HepG2 (cell line): ENCODE results near the gene NUDT7. TPM values are rescaled to one million over a fixed set of nuclear protein-coding genes. Genes with fewer than 3 reads are reported as not detected.

Source experiments
- HDAC1 ChIP-seq: sonication (generic); formaldehyde crosslinking; IDR thresholded peaks from 2 replicates; pipeline ENCODE4 v1.5.1; 2020; ENCODE audit warnings: mild to moderate bottlenecking, missing genetic modification reagents
- HNRNPLL ChIP-seq: fragments of 200-400 bp; formaldehyde crosslinking; IDR thresholded peaks from 2 replicates; pipeline ENCODE4 v1.6.1; 2017; ENCODE audit warnings: mild to moderate bottlenecking, low read depth, low read length; ENCODE audit not compliant: poor library complexity, severe bottlenecking
- MIER2 ChIP-seq: IDR thresholded peaks from 2 replicates; pipeline ENCODE4 v1.6.1; 2016; ENCODE audit warnings: missing biosample characterization, missing genetic modification reagents
- NBN ChIP-seq: fragments of 450-650 bp; conservative IDR thresholded peaks from 2 replicates; pipeline ENCODE4 v1.6.1; 2017
- SIX4 ChIP-seq: sonication (generic); formaldehyde crosslinking; IDR thresholded peaks from 2 replicates; pipeline ENCODE4 v1.4.0; 2020; ENCODE audit warnings: missing genetic modification reagents
- SPEN ChIP-seq: sonication (generic); formaldehyde crosslinking; IDR thresholded peaks from 2 replicates; pipeline ENCODE4 v1.5.1; 2020; ENCODE audit warnings: low read depth, mild to moderate bottlenecking, missing genetic modification reagents
- THAP11 ChIP-seq: IDR thresholded peaks from 2 replicates; pipeline ENCODE4 v1.6.1; 2016; ENCODE audit warnings: missing biosample characterization, missing genetic modification reagents
- TOE1 ChIP-seq: sonication (generic); formaldehyde crosslinking; IDR thresholded peaks from 2 replicates; pipeline ENCODE4 v1.4.0; 2020; ENCODE audit warnings: mild to moderate bottlenecking, missing genetic modification reagents
- ZBTB34 ChIP-seq: sonication (generic); formaldehyde crosslinking; IDR thresholded peaks from 2 replicates; pipeline ENCODE4 v1.8.0; 2022; ENCODE audit warnings: mild to moderate bottlenecking, missing genetic modification reagents
- ZKSCAN8 ChIP-seq: IDR thresholded peaks from 2 replicates; pipeline ENCODE4 v1.6.1; 2016; ENCODE audit warnings: borderline replicate concordance, missing genetic modification reagents, missing compliant biosample characterization
- ZNF17 ChIP-seq: sonication (generic); formaldehyde crosslinking; IDR thresholded peaks from 2 replicates; pipeline ENCODE4 v1.5.0; 2020; ENCODE audit warnings: mild to moderate bottlenecking, missing genetic modification reagents
- ZNF24 ChIP-seq: fragments of 450-650 bp; IDR thresholded peaks from 2 replicates; pipeline ENCODE4 v1.6.1; 2017; ENCODE audit warnings: antibody characterized with exemption, mild to moderate bottlenecking
- ZNF33A ChIP-seq: sonication (generic); formaldehyde crosslinking; IDR thresholded peaks from 2 replicates; pipeline ENCODE4 v1.5.1; 2020; ENCODE audit warnings: missing genetic modification reagents, mild to moderate bottlenecking, moderate library complexity, borderline replicate concordance
- ZNF33B ChIP-seq: sonication (generic); formaldehyde crosslinking; IDR thresholded peaks from 2 replicates; pipeline ENCODE4 v1.5.1; 2020; ENCODE audit warnings: mild to moderate bottlenecking, missing genetic modification reagents
- ZNF383 ChIP-seq: sonication (generic); formaldehyde crosslinking; IDR thresholded peaks from 2 replicates; pipeline ENCODE4 v1.4.0; 2020; ENCODE audit warnings: missing genetic modification reagents, mild to moderate bottlenecking, borderline replicate concordance
- ZNF407 ChIP-seq: sonication (generic); formaldehyde crosslinking; IDR thresholded peaks from one replicate; pipeline ENCODE4 v1.5.1; 2020; ENCODE audit warnings: mild to moderate bottlenecking, missing genetic modification reagents; ENCODE audit errors: not compliant biosample characterization
- ZNF564 ChIP-seq: sonication (generic); formaldehyde crosslinking; IDR thresholded peaks from 2 replicates; pipeline ENCODE4 v1.8.1; 2023; ENCODE audit warnings: mild to moderate bottlenecking, missing genetic modification reagents
- ZNF576 ChIP-seq: sonication (generic); formaldehyde crosslinking; IDR thresholded peaks from 2 replicates; pipeline ENCODE4 v1.4.0; 2020; ENCODE audit warnings: mild to moderate bottlenecking, missing genetic modification reagents
- ZNF605 ChIP-seq: sonication (generic); formaldehyde crosslinking; IDR thresholded peaks from 2 replicates; pipeline ENCODE4 v1.8.0; 2022; ENCODE audit warnings: mild to moderate bottlenecking, missing genetic modification reagents
- ZNF691 ChIP-seq: sonication (generic); formaldehyde crosslinking; IDR thresholded peaks from 2 replicates; pipeline ENCODE4 v1.4.0; 2020; ENCODE audit warnings: missing genetic modification reagents, low read depth, mild to moderate bottlenecking, borderline replicate concordance
- ZNF747 ChIP-seq: sonication (generic); formaldehyde crosslinking; IDR thresholded peaks from 2 replicates; pipeline ENCODE4 v1.8.1; 2023; ENCODE audit warnings: missing genetic modification reagents, mild to moderate bottlenecking, borderline replicate concordance
- ZNF768 ChIP-seq: sonication (generic); formaldehyde crosslinking; IDR thresholded peaks from 2 replicates; pipeline ENCODE4 v1.4.0; 2020; ENCODE audit warnings: missing genetic modification reagents
- polyA plus RNA-seq, 8 experiments: library from polyadenylated mRNA; depleted of rRNA in 3 of 8; stranded (reverse) in 7 of 8; unstranded in 1 of 8; fragments of >200 nt; fragmentation: Illumina TruSeq in 4 of 8; extraction: Trizol in 4 of 8; gene quantifications; 2 replicates each; pipeline versions ENCODE4 v1.2.1 to v1.2.3, GENCODE V29; 2011 to 2016; ENCODE audit warnings: low read depth in 4 of 8, missing spikeins in 1 of 8, mixed read lengths in 1 of 8; ENCODE audit not compliant: insufficient read depth in 1 of 8
- total RNA-seq, 5 experiments: library from RNA; depleted of rRNA; stranded (reverse); fragments of >200 nt; fragmentation: Illumina TruSeq; extraction: Trizol; gene quantifications; 2 replicates each; pipeline ENCODE4 v1.2.3, GENCODE V29; 2016; ENCODE audit warnings: low read depth in 1 of 5

Gene NUDT7
- total and polyA plus RNA-seq, 2 of the 13 experiments (the other 11 are each of a cell fraction or from before 2014, with no cell fraction given) = 14.3 to 23.9 TPM

- TF ChIP-seq ZNF407 = no peak
- no peak for TF ChIP-seq SPEN (CRISPR knock-in tag)
- TF ChIP-seq ZNF383 (CRISPR knock-in tag) = no peak
- no peak for TF ChIP-seq NBN
- TF ChIP-seq TOE1 (CRISPR knock-in tag) = no peak
- TF ChIP-seq SIX4 (CRISPR knock-in tag) = no peak
- peak; percentile 80 for TF ChIP-seq HDAC1 (CRISPR knock-in tag)
- no peak for TF ChIP-seq ZNF33B (CRISPR knock-in tag)
- peak; percentile 74; the same call in 1 of the 2 replicates for TF ChIP-seq MIER2 (CRISPR knock-in tag)
- no peak; the same call in 1 of the 2 replicates for TF ChIP-seq ZNF24
- TF ChIP-seq ZNF747 (CRISPR knock-in tag) = no peak
- no peak for TF ChIP-seq ZNF576
- no peak for TF ChIP-seq ZBTB34 (CRISPR knock-in tag)
- TF ChIP-seq THAP11 (CRISPR knock-in tag) = peak; percentile 29; the same call in 1 of the 2 replicates
- TF ChIP-seq ZNF17 (CRISPR knock-in tag) = no peak
- TF ChIP-seq ZNF605 = no peak
- no peak for TF ChIP-seq ZKSCAN8 (CRISPR knock-in tag)
- no peak for TF ChIP-seq ZNF768 (CRISPR knock-in tag)
- TF ChIP-seq ZNF564 (CRISPR knock-in tag) = no peak
- TF ChIP-seq ZNF33A (CRISPR knock-in tag) = no peak
- no peak for TF ChIP-seq HNRNPLL
- no peak for TF ChIP-seq ZNF691
Observed at GRCh38 chr16:77749415-77749814, 27.1 kb downstream of the NUDT7 start (continued).
